ENCODE data around the gene MYRIP.

DNA sequence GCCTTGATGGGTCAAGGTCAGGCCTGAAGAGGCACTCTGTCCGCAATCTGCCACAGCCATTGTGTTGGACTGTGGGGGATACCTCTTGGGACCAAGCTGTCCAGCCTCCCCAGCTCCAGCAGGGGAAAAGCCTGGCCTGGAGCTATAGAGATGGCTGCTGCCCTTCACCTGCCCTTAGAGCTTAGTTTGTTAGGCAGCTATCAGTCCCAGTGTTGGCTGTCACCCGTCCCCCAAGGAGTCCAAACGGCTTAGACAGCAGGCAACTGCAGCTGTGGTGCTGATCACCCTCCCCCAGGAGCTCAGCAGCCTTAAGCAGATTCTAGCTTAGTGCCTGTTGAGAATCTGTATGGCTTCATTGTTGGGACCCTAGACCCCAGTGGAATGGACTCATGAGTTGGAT is 180.3 kb downstream of the MYRIP start:
- TF ChIP-seq TAF1 (IDR thresholded peaks at IDR 0.05; ENCODE audit: borderline replicate concordance, low read depth, low read length) (no peak), POLR2A (IDR thresholded peaks at IDR 0.05; ENCODE audit: low read depth, low read length) (no peak), POLR2AphosphoS5 (IDR thresholded peaks at IDR 0.05; ENCODE audit: low read depth, low read length) (no peak)

Measured in GM12892 (cell line).